HL-60 (cell line): ENCODE results near the gene EIF4B.
"Not testable (repeated sequence)": the region's sequence is repeated elsewhere in the genome, so short reads cannot be mapped to it uniquely, and the experiment has no call there.

Experiments
- POLR2AphosphoS5 ChIP-seq: IDR thresholded peaks from 2 replicates; pipeline ENCODE4 v1.6.1; 2012; ENCODE audit warnings: low read depth
- TF ChIP-seq, protein P1 (sequence below): IDR thresholded peaks from one replicate; pipeline ENCODE4 v1.5.1; 2011; ENCODE audit warnings: low read length, control low read depth, inconsistent platforms; ENCODE audit not compliant: insufficient read depth
- TF ChIP-seq, protein P2 (sequence below): IDR thresholded peaks from 2 replicates; pipeline ENCODE4 v1.6.1; 2012; ENCODE audit warnings: low read depth; ENCODE audit not compliant: insufficient replicate concordance

GRCh38 chr12:52992240-52992639 is 14.0 kb upstream of the EIF4B start:
- TF ChIP-seq, protein P1, sequence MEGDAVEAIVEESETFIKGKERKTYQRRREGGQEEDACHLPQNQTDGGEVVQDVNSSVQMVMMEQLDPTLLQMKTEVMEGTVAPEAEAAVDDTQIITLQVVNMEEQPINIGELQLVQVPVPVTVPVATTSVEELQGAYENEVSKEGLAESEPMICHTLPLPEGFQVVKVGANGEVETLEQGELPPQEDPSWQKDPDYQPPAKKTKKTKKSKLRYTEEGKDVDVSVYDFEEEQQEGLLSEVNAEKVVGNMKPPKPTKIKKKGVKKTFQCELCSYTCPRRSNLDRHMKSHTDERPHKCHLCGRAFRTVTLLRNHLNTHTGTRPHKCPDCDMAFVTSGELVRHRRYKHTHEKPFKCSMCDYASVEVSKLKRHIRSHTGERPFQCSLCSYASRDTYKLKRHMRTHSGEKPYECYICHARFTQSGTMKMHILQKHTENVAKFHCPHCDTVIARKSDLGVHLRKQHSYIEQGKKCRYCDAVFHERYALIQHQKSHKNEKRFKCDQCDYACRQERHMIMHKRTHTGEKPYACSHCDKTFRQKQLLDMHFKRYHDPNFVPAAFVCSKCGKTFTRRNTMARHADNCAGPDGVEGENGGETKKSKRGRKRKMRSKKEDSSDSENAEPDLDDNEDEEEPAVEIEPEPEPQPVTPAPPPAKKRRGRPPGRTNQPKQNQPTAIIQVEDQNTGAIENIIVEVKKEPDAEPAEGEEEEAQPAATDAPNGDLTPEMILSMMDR: not testable (repeated sequence)
- not testable (repeated sequence) for TF ChIP-seq POLR2AphosphoS5
- TF ChIP-seq, protein P2, sequence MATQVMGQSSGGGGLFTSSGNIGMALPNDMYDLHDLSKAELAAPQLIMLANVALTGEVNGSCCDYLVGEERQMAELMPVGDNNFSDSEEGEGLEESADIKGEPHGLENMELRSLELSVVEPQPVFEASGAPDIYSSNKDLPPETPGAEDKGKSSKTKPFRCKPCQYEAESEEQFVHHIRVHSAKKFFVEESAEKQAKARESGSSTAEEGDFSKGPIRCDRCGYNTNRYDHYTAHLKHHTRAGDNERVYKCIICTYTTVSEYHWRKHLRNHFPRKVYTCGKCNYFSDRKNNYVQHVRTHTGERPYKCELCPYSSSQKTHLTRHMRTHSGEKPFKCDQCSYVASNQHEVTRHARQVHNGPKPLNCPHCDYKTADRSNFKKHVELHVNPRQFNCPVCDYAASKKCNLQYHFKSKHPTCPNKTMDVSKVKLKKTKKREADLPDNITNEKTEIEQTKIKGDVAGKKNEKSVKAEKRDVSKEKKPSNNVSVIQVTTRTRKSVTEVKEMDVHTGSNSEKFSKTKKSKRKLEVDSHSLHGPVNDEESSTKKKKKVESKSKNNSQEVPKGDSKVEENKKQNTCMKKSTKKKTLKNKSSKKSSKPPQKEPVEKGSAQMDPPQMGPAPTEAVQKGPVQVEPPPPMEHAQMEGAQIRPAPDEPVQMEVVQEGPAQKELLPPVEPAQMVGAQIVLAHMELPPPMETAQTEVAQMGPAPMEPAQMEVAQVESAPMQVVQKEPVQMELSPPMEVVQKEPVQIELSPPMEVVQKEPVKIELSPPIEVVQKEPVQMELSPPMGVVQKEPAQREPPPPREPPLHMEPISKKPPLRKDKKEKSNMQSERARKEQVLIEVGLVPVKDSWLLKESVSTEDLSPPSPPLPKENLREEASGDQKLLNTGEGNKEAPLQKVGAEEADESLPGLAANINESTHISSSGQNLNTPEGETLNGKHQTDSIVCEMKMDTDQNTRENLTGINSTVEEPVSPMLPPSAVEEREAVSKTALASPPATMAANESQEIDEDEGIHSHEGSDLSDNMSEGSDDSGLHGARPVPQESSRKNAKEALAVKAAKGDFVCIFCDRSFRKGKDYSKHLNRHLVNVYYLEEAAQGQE: not testable (repeated sequence)
